ENCODE data around the gene OR51B5. TPM values are rescaled to one million over a fixed set of nuclear protein-coding genes. Genes with fewer than 3 reads are reported as not detected.

OR51B5 gene, protein sequence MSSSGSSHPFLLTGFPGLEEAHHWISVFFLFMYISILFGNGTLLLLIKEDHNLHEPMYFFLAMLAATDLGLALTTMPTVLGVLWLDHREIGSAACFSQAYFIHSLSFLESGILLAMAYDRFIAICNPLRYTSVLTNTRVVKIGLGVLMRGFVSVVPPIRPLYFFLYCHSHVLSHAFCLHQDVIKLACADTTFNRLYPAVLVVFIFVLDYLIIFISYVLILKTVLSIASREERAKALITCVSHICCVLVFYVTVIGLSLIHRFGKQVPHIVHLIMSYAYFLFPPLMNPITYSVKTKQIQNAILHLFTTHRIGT
- total RNA-seq = under 1 TPM in 2 of 10 donors, not detected in 8; 0.25 to 0.46 TPM
- not detected for polyA plus RNA-seq
- long read RNA-seq, donor 1 = 0 reads
- long read RNA-seq, donor 2 = 0 reads
- long read RNA-seq, donor 3 = 0 reads

DNA sequence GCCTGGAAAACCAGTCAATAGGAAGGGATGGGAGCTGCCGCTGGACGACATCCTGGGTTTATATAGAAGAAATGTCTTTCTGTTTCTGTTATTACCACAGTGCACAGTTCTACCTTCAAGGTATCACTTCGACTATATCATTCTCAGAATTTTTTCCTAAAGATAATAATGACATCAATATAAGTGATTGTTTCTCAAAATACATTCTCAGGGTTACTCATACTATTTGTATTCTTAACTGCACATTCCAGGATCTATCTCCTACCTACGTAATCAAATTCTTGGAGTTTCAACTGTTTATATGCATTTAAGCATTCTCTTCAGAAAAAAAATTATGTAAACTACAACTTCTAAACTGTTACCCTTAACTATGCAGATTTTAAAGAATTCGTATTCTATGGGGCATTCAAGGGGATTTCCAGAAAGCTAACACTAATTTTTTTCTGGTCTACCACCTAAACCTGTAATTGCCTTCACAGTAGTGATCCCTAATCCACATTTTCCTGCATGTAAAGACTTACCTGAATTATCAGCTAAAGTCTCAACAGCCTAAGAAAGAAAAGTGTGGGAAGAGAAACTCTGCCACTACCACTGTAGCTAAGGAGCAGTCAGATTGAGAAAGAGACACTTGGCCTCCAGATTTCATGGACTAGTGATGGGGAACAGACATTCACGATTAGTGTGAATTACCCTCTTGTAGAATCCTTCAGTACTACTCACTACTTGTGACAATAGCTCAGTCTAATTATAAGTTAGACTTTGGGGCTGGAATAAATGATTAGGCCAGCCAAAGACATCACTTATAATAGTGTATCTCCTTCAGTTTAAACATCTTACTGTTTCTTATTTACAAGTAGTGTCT is at the start of gene OR51B5:
Gene OR51B5, minus strand, starts transcription at position 51 of the 862 bp plus-strand sequence. Its CDS starts 0 bp downstream, at position 51.
- no peaks in the 10 kb centered on the region for H3K36me3 ChIP-seq
- no peak within 1 kb of the TSS for H3K27ac ChIP-seq
- H3K4me1 ChIP-seq = no peaks in the 10 kb centered on the region
- no peaks in the 10 kb centered on the region for H3K27me3 ChIP-seq
- H3K9me3 ChIP-seq = no peaks in the 10 kb centered on the region
- TF ChIP-seq, protein P1, sequence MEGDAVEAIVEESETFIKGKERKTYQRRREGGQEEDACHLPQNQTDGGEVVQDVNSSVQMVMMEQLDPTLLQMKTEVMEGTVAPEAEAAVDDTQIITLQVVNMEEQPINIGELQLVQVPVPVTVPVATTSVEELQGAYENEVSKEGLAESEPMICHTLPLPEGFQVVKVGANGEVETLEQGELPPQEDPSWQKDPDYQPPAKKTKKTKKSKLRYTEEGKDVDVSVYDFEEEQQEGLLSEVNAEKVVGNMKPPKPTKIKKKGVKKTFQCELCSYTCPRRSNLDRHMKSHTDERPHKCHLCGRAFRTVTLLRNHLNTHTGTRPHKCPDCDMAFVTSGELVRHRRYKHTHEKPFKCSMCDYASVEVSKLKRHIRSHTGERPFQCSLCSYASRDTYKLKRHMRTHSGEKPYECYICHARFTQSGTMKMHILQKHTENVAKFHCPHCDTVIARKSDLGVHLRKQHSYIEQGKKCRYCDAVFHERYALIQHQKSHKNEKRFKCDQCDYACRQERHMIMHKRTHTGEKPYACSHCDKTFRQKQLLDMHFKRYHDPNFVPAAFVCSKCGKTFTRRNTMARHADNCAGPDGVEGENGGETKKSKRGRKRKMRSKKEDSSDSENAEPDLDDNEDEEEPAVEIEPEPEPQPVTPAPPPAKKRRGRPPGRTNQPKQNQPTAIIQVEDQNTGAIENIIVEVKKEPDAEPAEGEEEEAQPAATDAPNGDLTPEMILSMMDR (IDR thresholded peaks at IDR 0.05) = no peak
- DNase-seq (no peak), ATAC-seq (no peak)
- intact Hi-C loops (cut with DNase I) = no loop called here
- WGBS, 2 donors = 75 to 77% methylated on average over 6 of the region's 6 CpGs
- H3K4me3 ChIP-seq = no peak within 1 kb of the TSS

DNA sequence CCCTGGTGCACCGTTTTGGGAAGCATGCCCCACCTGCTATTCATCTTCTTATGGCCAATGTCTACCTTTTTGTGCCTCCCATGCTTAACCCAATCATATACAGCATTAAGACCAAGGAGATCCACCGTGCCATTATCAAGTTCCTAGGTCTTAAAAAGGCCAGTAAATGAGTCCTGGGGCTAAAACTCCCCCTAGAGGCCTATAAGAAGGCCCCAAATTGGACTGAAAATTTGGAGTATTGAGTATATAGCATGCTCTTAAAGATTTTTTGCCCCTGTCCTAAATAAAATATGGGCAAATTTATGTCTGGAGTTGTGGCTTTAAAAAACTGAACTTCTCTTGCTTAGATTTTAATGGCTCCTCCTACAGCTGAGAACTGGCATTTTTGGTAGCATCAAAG is 46.9 kb upstream of the OR51B5 start:
- H3K4me1 ChIP-seq = no peaks in the 10 kb centered on the region
- no peak overlapping the region for H3K4me3 ChIP-seq
- 67 to 73% methylated on average over 2 of the region's 2 CpGs for WGBS, 2 donors
- H3K27me3 ChIP-seq = no peaks in the 10 kb centered on the region
- intact Hi-C loops (cut with DNase I) = no loop called here
- H3K27ac ChIP-seq = no peak overlapping the region
- DNase-seq (no peak), ATAC-seq (no peak)
- H3K9me3 ChIP-seq = no peaks in the 10 kb centered on the region
- H3K36me3 ChIP-seq = no peaks in the 10 kb centered on the region
- TF ChIP-seq, protein P1 (IDR thresholded peaks at IDR 0.05) = no peak

DNA sequence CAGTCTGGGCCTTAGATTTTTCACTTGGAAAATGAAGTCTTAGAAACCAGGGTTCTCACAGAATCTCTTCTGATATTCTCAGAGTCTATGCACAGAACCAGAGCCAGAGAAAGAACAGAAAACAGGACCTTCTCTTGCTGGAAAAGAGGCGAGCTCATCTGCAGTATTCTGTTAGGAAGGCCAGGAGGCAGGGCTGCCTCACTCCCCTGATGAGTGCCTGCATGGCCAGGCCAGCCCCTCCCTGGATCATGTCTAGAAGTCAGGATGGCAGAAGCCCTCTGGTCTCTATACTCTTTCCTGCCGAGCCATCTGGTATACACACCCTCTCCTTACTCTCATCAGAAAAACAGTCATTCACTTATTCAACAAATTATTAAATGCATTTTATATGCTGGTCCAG is 41.0 kb upstream of the OR51B5 start:
- TF ChIP-seq, protein P1 (IDR thresholded peaks at IDR 0.05) = no peak
- intact Hi-C loops (cut with DNase I) = loop anchor here in 9 of 10 donors (5.0 to 10.0 kb wide), 6 partner anchors 177 to 760 kb away; partner anchors contain the start of gene OR51V1 (in 5 of the 9)
- H3K9me3 ChIP-seq = no peaks in the 10 kb centered on the region
- DNase-seq (no peak), ATAC-seq (no peak)
- no peak overlapping the region for H3K4me3 ChIP-seq
- no peaks in the 10 kb centered on the region for H3K36me3 ChIP-seq
- WGBS, 2 donors = 55 to 59% methylated on average over 2 of the region's 2 CpGs
- H3K4me1 ChIP-seq = no peaks in the 10 kb centered on the region
- H3K27me3 ChIP-seq = no peaks in the 10 kb centered on the region
- H3K27ac ChIP-seq = no peak overlapping the region

DNA sequence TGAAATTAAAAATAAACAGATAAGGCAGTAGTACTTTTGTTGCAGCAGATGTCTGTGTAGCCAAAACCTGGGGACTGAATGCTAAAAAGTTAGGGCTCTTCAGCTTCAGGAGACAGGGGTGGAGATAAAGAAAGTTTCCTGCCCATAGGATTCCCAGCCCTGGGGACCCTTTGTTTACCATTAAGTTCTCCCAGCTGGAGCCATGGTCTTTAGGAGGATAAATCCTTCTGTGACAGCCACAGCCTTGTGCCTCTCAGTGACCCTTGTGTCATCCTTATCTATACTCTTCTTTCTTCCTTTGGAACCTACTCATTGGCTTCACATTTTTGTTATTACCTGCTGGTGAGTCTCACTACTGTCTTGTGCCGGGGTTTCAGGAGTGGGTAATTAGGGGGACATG is 40.3 kb upstream of the OR51B5 start, which contains the start of gene OR51M1:
Gene OR51M1, plus strand, starts transcription at position 237 of the 400 bp plus-strand sequence. CDS start 5,587 bp downstream, outside the sequence.
- Histone ChIP-seq H3K9me3 (no peaks in the 10 kb centered on the region), H3K4me3 (no peak within 1 kb of the TSS), H3K27ac (no peak within 1 kb of the TSS), H3K36me3 (no peaks in the 10 kb centered on the region), H3K4me1 (no peaks in the 10 kb centered on the region), H3K27me3 (no peaks in the 10 kb centered on the region)
- DNase-seq = no peak
- 6 to 30% methylated on average over 1 of the region's 1 CpG for WGBS, 2 donors
- intact Hi-C loops (cut with DNase I) = loop anchor here in 9 of 10 donors (5.0 to 10.0 kb wide), 6 partner anchors 176 to 759 kb away; partner anchors contain the start of gene OR51V1 (in 5 of the 9)
- TF ChIP-seq, protein P1 (IDR thresholded peaks at IDR 0.05) = no peak
- no peak for ATAC-seq
